ENCODE results near the gene RAD51B.

DNA sequence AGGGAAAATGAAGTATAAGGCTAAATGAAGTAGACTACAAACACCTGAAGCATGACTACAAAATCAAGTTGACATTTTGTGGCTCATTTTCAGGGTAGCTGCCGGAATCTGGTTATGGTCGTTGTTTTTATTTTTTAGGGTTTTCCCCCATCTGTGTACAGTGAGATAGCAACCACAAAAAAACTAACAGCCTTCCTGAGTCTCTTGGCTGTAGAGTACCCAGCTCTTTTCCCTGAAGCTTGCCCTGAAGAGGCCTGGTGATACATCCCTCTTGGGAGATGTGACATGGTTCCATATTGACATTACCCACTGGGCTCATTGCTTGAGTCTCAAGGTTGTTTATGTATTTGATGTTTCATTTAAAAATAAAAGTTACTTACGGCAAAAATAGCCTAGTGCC, 549.3 kb downstream of the RAD51B start:
- TF ChIP-seq EZH2 (IDR thresholded peaks at IDR 0.05): no peak
- no peak for TF ChIP-seq POLR2AphosphoS5 (IDR thresholded peaks at IDR 0.05; ENCODE audit: borderline replicate concordance, low read depth, low read length)
